Esophagus (tissue), 2 donors: ENCODE results near the gene ADARB2. TPM values are rescaled to one million over a fixed set of nuclear protein-coding genes. Genes with fewer than 3 reads are reported as not detected.

Source experiments
- H3K27ac ChIP-seq, 2 donors: one replicate each; pipeline ENCODE4 v1.5.1; 2013; ENCODE audit warnings: low read depth in 2 of 2, mild to moderate bottlenecking in 2 of 2, inconsistent platforms in 1 of 2, low read length in 1 of 2, moderate library complexity in 1 of 2
- H3K27me3 ChIP-seq, 2 donors: one replicate each; pipeline ENCODE4 v1.6.1; 2013; ENCODE audit warnings: low read length in 2 of 2, control low read depth in 1 of 2, mild to moderate bottlenecking in 1 of 2; ENCODE audit not compliant: insufficient read depth in 2 of 2, control insufficient read depth in 1 of 2
- H3K36me3 ChIP-seq, 2 donors: one replicate each; pipeline ENCODE4 v1.6.1; 2013; ENCODE audit warnings: low read length in 1 of 2; ENCODE audit not compliant: control insufficient read depth in 2 of 2, insufficient read depth in 2 of 2
- H3K4me1 ChIP-seq, 2 donors: one replicate each; pipeline ENCODE4 v1.6.1; 2013; ENCODE audit warnings: low read length in 1 of 2; ENCODE audit not compliant: control insufficient read depth in 2 of 2, insufficient read depth in 2 of 2
- H3K4me3 ChIP-seq, 2 donors: one replicate each; pipeline ENCODE4 v1.5.1; 2013; ENCODE audit warnings: low read length in 2 of 2, mild to moderate bottlenecking in 2 of 2, low read depth in 1 of 2, moderate library complexity in 1 of 2
- H3K9me3 ChIP-seq, 2 donors: one replicate each; pipeline ENCODE4 v1.6.1; 2013; ENCODE audit warnings: mild to moderate bottlenecking in 2 of 2, low read depth in 1 of 2, low read length in 1 of 2, moderate library complexity in 1 of 2; ENCODE audit not compliant: control insufficient read depth in 2 of 2, insufficient read depth in 1 of 2
- WGBS, 2 donors: extraction: QIAGEN DNeasy Blood & Tissue Kit; methylation state at CpG; one replicate each; pipeline ENCODE4 v1.1.7; 2013; 5-methylcytosine and 5-hydroxymethylcytosine counted together
- polyA plus RNA-seq, 2 donors: library from polyadenylated mRNA; stranded (reverse); fragments of 200-250 nt; gene quantifications; one replicate each; pipeline ENCODE4 v1.2.3, GENCODE V29; 2013
- donor health status: healthy with polysubstance abuse.
- donor health status: Bipolar disorder and iron deficiency.

The ADARB2 gene
- polyA plus RNA-seq, 2 donors, result 0.33 to 0.65 TPM

DNA sequence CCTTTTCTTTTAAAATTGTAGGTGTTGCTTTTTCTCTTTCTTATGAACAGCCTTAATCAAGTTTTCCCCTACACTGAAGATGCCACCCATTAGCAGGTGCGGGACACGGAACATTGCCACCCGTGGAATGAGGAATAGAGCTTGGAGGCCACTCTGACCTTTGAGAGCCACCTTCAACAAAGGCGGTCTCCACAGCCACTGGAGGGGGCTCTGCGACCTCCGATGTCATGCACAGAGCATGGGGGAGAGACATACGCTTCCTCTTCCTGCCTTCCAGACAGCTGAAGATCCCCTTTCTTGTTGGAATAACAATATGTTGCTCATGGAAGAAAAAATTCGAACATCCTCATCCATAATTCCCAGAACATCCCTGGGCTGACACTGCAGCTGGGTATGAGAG lies 39.1 kb downstream of the ADARB2 start:
- Histone ChIP-seq H3K4me1 (no peaks in the 10 kb centered on the region), H3K4me3 (no peak overlapping the region), H3K36me3 (no peaks in the 10 kb centered on the region), H3K27ac (no peak overlapping the region), H3K27me3 (no peaks in the 10 kb centered on the region), H3K9me3 (no peaks in the 10 kb centered on the region)
- WGBS, 2 donors, result 84 to 85% methylated on average over 8 of the region's 8 CpGs

DNA sequence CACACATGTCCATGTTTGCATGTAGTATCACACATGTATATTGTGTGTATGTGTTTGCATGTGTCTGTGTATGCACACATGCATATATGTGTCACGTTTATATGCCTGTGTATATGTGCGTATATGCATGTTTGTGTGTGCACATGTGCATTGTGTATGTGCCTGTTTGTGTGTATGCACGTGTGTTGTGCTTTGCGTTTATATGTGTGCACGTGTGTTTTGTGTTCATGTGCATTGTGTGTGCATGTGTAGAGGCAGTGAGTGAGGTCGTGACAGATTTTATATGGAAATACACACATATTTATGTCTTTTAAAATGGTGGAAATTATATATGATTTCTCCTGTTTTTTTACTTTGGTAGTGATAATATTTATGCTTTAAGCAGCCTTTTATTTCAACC lies 41.2 kb downstream of the ADARB2 start:
- Histone ChIP-seq H3K27me3 (no peaks in the 10 kb centered on the region), H3K36me3 (no peaks in the 10 kb centered on the region), H3K9me3 (no peaks in the 10 kb centered on the region), H3K27ac (no peak overlapping the region), H3K4me3 (no peak overlapping the region), H3K4me1 (no peaks in the 10 kb centered on the region)
- WGBS, 2 donors, result 90% methylated on average over 6 of the region's 6 CpGs

DNA sequence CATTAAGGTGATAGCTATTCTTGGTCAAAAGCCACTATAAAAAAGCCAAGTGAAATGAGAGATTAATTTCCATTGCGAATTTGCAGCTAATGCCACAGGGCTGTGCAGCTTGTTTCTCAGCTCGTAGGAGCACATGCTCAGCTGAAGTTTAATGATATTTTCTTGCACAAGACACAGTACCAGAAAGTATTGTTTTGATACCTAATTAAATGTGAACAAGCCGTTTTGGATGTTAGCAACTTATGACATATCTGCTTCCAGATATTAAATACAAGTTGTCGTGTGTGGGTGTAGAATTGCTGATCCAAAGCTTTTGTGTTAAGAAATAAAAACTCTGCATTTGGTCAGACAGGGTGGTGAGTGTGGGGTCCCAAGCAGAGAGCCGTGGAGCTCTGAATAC lies 47.2 kb downstream of the ADARB2 start:
- peaks cover 0 to 4% of the 10 kb centered on the region in 2 donors for H3K9me3 ChIP-seq
- no peaks in the 10 kb centered on the region for H3K27me3 ChIP-seq
- H3K4me1 ChIP-seq, result peaks cover 0 to 2% of the 10 kb centered on the region in 2 donors
- H3K4me3 ChIP-seq, result no peak overlapping the region
- no peaks in the 10 kb centered on the region for H3K36me3 ChIP-seq
- no peak overlapping the region for H3K27ac ChIP-seq
- WGBS, 2 donors, result 67 to 73% methylated on average over 5 of the region's 5 CpGs

DNA sequence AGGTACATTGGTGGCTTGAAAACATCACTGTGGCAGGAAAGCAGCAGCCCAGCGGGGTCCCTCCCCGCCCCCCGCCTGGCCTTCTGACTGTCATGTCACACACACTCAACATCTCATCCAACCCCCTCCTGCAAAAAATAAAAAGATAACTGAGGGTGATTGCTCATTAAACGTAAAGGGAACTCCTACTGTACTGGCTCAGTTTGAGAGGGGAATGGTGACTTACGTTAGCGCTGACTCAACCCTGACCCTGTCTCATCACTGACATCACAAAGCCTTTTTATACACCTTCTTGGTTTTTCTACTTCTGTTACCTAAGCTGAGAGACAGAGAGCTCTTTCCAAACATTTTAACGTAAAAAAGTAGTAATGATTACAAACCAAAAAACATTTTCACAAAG lies 48.8 kb downstream of the ADARB2 start:
- WGBS, 2 donors, result 75 to 78% methylated on average over 7 of the region's 7 CpGs
- Histone ChIP-seq H3K36me3 (no peaks in the 10 kb centered on the region), H3K9me3 (peaks cover 0 to 4% of the 10 kb centered on the region in 2 donors)

DNA sequence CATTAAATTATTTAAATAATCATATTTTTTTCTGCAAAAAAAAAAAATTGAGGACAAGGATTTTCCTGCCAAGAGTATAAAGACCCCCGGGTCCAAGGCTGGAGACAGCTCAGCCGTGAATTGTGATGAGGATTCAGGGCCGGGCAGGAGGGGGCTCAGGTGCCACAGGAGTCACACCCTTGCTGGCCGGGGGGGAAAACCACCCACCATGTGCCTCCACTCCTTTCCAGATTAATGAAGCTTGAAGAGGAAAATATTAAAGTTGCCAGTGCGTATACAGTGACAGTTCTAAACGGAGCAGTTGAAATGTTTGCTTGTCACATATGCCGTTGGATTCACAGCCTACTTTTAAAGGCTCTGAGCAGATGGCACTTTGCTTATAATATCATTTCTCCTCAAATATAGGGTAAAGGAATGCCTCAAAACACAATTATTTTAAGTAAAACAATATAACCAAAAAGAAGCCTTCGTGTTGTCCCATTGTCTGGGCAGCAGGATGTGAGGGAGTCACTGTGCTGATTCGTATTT lies 49.6 kb downstream of the ADARB2 start:
- Histone ChIP-seq H3K27ac (no peak overlapping the region), H3K36me3 (no peaks in the 10 kb centered on the region)
- 41 to 51% methylated on average over 9 of the region's 9 CpGs for WGBS, 2 donors

More for the DNA sequence above, 48.8 kb downstream of the ADARB2 start:
- H3K4me3 ChIP-seq, result no peak overlapping the region
- peaks cover 0 to 2% of the 10 kb centered on the region in 2 donors for H3K4me1 ChIP-seq
- H3K27ac ChIP-seq, result no peak overlapping the region
- no peaks in the 10 kb centered on the region for H3K27me3 ChIP-seq

DNA sequence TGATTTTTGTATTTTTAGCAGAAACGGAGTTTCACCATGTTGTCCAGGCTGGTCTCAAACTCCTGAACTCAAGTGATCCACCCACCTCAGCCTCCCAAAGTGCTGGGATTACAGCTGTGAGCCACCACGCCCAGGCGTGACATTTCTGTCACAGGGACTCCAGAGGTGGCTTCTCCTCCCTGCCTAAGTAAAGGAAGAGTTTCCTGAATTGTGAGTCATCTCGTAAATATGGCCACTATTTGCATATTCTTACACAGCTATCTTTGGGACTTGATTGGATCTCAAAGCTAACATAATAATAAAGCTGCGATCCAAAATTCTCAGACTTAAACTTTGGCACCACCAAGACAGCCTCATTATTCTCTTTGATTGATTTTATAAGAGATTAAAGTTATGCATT lies 50.1 kb downstream of the ADARB2 start:
- H3K9me3 ChIP-seq, result peaks cover 0 to 4% of the 10 kb centered on the region in 2 donors
- WGBS, 2 donors, result 48 to 52% methylated on average over 5 of the region's 5 CpGs
- H3K27me3 ChIP-seq, result no peaks in the 10 kb centered on the region
- no peak overlapping the region for H3K27ac ChIP-seq
- H3K4me3 ChIP-seq, result no peak overlapping the region
- H3K4me1 ChIP-seq, result peaks cover 0 to 2% of the 10 kb centered on the region in 2 donors
- H3K36me3 ChIP-seq, result no peaks in the 10 kb centered on the region

More for the DNA sequence above, 49.6 kb downstream of the ADARB2 start:
- no peak overlapping the region for H3K4me3 ChIP-seq
- peaks cover 0 to 4% of the 10 kb centered on the region in 2 donors for H3K9me3 ChIP-seq
- no peaks in the 10 kb centered on the region for H3K27me3 ChIP-seq
- peaks cover 0 to 2% of the 10 kb centered on the region in 2 donors for H3K4me1 ChIP-seq

DNA sequence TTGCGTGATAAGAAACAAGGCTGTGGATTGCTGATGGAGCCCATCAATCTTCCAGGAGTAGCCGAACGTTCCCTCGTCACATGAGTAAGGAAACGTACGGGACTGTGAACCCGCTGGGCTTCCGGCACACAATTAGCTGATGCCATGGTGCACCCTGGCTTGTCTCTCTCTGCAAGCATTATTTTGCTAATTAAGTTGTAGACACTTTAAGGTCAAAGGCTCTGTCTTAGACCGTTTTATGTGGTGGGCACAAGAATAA lies 50.9 kb downstream of the ADARB2 start:
- 73 to 76% methylated on average over 9 of the region's 9 CpGs for WGBS, 2 donors
- peaks cover 0 to 4% of the 10 kb centered on the region in 2 donors for H3K9me3 ChIP-seq
- no peak overlapping the region for H3K27ac ChIP-seq

DNA sequence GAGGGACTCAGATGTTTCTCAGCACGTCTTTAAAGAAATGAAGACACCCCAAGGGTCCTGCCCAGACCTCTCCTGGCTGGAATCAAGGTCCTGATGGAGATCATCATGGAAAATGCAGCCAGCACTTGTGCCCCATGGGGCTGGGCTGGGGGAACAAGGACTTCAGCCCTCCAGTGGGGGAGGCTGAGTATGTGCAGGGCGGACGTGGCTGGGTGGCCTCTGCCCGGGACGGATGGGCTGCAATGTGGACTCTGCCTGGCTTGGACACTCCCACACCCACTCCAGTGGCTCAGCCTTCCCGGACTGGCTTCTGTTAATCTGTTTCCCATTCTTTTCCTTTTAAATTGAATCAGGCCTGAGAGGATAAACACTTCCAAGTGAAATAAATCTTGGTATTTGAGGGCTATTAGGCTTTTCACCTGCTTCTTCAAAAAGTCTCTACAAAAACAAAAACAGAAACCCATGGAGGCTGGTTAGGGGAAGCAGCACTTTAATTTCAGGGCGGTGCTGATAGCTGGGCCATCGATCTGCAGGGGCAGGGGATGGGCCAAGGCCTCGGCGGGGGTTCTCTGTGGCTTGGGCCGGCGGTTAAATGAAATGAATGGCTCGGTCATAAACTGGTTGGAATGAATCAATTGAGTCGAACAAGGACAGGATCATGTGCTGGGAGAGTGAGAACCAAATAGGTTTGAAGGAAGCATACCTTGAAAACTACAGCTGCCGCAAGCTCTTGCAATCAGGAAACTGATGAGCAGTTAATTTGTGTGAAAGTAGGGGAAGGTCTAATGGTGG lies 51.4 kb downstream of the ADARB2 start:
- Histone ChIP-seq H3K4me1 (peaks cover 0 to 2% of the 10 kb centered on the region in 2 donors), H3K4me3 (no peak overlapping the region), H3K36me3 (no peaks in the 10 kb centered on the region), H3K9me3 (peaks cover 0 to 4% of the 10 kb centered on the region in 2 donors), H3K27ac (no peak overlapping the region), H3K27me3 (no peaks in the 10 kb centered on the region)
- 65 to 80% methylated on average over 15 of the region's 15 CpGs for WGBS, 2 donors

More for the DNA sequence above, 50.9 kb downstream of the ADARB2 start:
- Histone ChIP-seq H3K36me3 (no peaks in the 10 kb centered on the region), H3K27me3 (no peaks in the 10 kb centered on the region), H3K4me1 (peaks cover 0 to 2% of the 10 kb centered on the region in 2 donors), H3K4me3 (no peak overlapping the region)

DNA sequence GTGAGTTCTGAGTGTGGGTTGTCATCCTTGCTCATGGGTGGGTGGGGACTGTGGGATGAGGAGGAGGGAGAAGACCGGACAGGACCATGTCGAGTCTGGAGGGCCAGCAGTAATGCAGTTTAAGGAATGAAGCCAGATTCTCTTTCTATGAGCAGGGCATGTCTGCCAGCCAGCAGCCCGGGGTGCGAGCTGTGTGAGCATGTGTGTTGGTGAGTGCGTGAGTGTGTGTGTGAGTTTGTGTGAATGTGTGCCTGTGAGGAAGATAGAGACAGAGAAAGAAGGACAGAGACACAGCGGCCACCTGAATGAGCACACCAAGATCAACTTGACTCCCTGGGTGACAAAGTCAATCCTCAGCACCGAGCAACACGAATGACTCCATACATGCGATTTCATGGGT lies 52.3 kb downstream of the ADARB2 start:
- H3K27ac ChIP-seq, result no peak overlapping the region
- WGBS, 2 donors, result 95 to 96% methylated on average over 9 of the region's 9 CpGs
- H3K4me3 ChIP-seq, result no peak overlapping the region
- no peaks in the 10 kb centered on the region for H3K36me3 ChIP-seq
- no peaks in the 10 kb centered on the region for H3K27me3 ChIP-seq
- H3K9me3 ChIP-seq, result no peaks in the 10 kb centered on the region
- peaks cover 0 to 2% of the 10 kb centered on the region in 2 donors for H3K4me1 ChIP-seq

DNA sequence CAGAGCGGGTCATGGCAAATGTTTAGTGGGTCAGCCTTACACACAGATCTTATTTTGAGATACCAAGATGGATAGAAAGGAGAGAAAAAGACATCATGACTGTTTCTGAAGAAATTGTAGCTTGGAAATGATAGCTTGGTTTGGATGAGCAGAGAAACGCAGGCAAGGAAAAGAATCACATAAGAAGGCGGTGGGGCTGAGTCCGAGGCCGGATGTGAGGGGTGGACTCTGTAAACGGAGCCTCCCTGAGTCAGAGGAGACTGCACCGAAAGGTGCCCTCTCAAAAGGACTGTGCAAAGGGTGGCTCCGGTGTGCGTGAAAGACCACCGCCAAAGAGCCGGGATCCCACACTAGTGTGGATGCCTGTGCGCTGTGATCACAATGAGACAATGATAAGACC lies 53.7 kb downstream of the ADARB2 start:
- no peak overlapping the region for H3K4me3 ChIP-seq
- H3K36me3 ChIP-seq, result no peaks in the 10 kb centered on the region
- H3K4me1 ChIP-seq, result peaks cover 0 to 2% of the 10 kb centered on the region in 2 donors
- H3K27me3 ChIP-seq, result no peaks in the 10 kb centered on the region
- no peak overlapping the region for H3K27ac ChIP-seq
- H3K9me3 ChIP-seq, result no peaks in the 10 kb centered on the region
- 94% methylated on average over 12 of the region's 12 CpGs for WGBS, 2 donors
